GM18505 (cell line): ENCODE results near the gene SLAMF9.

Experiments
- ATAC-seq: cut with Tn5 transposase; IDR thresholded peaks from one replicate; pipeline ENCODE4 v1.9.1; 2021; ENCODE audit not compliant: unreplicated experiment
- POLR2A ChIP-seq: IDR thresholded peaks from 4 replicates; pipeline ENCODE4 v1.6.1; 2011; ENCODE audit warnings: borderline replicate concordance; ENCODE audit not compliant: insufficient read depth, insufficient read length; ENCODE audit errors: extremely low read depth

SLAMF9 gene

DNA sequence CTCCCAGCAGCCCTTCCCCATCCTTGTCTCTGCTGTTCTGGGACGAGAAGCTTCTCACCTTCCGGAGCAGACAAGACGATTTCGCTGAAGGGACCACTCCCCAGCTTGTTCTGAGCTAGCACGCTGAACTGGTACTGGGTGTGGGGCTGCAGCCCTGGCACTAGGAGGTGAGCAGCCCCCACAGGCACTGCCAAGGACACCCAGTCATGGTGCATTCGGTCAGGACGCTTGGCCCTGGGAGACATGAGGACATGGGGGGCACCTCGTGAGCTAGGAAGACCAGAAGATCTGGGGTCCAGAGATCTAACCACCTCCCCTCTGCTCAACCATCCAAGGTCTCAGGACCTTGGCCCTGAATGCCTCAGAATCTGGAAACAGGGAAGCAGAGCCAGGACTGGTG, 23.4 kb downstream of the SLAMF9 start:
- no peak for ATAC-seq
- TF ChIP-seq POLR2A = no peak

DNA sequence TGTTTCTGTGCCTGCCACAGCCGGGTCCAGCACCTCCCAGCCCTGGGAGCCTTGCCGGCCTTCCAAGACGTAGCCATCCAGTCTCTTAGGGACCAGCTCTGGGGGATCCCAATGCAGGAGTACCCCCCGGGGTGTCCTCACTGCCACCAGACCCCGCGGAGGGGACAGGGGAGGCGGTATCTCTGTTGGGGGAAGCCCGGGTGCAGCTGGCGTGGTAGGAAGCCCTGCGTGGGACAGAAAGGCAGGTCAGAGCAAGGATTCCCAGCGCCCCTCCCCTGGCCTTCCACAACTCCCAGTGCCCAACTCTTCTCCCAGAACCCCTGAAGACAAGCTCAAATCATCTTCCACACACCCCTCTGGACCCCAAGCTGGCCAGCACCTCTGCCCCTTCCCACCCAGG, 23.8 kb downstream of the SLAMF9 start:
- no peak for TF ChIP-seq POLR2A
- no peak for ATAC-seq

DNA sequence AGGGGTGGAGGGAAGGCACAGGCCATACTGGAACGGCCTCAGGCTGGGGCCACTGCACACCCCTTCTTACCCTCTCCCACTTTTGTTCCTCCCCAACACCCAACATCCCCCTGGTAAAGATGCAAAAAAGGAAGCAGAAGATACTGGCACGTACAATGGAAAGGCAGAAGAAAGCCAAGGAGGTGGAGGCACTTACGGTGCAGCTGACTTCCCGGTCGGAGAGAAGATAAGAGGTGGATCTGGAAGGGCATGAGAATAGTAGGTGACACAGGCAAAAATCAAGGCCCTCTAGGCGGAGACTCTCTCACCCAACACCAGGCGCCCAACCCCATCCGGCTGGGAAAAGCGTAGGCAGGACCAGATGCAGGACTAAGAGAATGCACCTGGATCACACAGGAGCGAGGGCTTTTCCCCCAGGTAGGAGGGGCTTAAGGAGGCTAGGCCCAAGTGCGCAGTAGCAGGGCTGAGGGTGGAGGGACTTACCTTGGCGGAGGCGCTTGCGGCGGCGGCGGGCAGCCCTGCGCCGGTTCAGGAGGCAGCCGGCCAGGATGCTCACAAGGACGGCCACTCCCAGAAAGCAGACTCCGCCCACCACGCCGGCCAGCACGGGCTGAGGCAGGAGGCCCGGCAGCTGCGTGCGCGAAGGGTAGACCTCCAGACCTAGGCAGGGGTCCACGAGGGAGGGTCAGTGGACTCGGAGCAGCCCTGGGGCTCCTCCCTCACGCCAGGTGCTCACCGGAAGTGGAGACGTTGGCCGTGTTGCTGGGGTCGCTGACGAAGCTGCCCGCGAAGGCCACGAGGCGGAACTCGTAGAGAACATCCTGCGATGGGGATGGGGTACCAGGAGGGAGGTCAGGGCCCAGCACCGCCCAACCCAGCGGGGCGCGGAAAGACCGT, 24.6 kb downstream of the SLAMF9 start:
- TF ChIP-seq POLR2A = no peak
- no peak for ATAC-seq

DNA sequence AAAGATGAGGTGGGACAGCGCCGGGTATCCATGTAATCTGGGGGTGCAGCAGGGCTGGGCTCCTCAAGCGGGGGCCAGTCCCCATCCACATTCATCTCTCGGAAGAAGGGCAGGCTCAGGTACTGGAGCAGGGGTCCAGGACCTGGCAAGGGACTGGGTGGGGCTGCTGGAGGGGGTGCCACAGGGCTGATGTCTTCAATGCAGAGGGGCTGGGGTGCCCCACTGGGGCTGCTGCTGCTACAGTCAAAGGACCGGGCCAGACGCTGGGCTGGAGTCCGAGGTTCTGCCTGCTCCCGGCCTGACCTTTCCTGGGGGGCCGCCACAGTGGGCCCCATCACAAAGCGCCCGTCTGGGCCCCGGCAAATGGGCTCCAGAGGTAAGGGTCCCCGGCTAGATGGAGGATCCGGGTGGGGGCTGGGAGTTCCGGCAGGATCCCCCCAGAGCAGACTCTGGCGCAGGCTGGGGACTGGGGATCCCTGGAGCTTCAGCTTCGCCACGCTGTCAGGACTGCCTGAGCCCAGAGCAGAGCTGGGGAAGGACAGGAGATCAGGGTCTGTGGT, 25.5 kb downstream of the SLAMF9 start:
- TF ChIP-seq POLR2A = no peak
- no peak for ATAC-seq

DNA sequence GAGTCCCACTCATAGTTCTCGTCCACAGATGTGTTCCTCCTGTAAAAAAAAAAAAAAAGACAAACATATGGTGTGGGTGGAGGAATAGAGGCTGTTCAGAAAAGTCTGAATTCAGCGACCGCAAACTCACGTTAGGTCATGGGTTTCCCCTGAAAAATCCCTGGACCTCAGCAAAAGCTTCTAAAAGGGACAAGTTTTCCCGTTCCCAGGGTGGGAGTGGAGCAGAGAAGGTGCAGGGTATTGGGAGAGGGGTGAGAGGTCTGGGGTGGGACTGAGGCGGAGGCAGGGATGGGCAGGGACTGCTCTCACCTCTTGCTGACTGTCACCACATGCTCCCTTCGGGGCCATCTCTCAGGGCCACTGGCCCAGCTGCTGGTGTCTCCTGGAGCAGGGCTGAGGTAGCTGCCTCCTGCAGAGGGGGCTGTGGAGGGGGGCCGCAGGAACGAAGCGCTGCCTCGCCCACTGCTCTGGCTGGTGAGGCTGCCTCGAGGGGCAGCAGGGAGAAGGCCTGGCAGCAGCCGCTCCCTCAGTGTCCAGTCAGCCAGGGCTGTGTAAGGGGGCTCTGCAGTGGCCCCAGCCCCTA, 26.1 kb downstream of the SLAMF9 start:
- no peak for ATAC-seq
- no peak for TF ChIP-seq POLR2A

DNA sequence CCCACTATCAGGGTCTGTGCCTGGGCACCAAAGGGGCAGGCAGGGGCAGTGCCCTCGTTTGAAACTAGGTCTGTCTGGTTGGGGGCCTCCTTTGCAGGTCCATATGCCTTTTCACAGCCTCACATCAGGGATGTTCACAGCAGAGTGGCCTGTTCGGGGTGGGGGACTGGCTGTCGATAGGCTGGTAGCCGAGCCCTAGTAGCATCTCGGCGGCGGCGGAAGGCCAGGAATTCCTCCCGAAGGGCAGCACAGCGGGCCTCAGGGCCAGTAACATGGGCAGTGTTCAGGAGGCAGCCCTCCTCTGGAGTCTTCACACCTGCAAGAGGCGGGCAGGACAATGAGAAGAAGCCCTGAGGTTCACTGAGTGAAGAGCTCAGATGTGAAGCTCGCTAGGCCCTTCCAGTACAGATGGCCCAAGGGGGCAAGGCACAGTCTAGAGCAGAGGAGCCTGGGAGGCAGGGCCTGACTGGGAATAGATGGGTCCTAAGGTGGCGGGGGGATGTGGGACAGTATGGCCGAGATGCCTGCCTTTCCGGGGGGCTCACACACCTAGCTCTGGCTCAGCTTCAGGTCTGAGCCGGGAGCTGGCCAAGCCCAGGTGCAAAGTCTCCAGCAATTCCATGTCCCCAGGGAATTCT, 26.7 kb downstream of the SLAMF9 start:
- no peak for ATAC-seq
- TF ChIP-seq POLR2A = no peak

DNA sequence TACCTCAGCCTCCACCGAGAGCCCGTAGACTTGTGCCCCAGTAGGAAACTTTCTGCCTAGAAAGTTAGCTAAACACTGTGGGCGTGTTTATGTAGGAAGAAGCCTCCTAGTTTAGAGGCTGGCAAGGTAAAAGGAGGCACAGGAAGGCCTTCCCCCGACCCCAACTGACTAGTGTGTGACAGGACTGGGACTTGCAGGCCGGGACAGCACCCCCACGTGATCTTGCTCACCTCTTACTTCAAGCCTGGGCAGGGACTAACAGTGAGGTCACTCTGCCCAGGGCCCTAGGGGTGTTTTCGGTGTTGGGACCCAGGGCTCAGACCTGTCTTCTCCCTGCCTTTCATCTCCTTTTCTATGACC, 28.3 kb downstream of the SLAMF9 start:
- TF ChIP-seq POLR2A = no peak
- peak; percentile 0 for ATAC-seq

DNA sequence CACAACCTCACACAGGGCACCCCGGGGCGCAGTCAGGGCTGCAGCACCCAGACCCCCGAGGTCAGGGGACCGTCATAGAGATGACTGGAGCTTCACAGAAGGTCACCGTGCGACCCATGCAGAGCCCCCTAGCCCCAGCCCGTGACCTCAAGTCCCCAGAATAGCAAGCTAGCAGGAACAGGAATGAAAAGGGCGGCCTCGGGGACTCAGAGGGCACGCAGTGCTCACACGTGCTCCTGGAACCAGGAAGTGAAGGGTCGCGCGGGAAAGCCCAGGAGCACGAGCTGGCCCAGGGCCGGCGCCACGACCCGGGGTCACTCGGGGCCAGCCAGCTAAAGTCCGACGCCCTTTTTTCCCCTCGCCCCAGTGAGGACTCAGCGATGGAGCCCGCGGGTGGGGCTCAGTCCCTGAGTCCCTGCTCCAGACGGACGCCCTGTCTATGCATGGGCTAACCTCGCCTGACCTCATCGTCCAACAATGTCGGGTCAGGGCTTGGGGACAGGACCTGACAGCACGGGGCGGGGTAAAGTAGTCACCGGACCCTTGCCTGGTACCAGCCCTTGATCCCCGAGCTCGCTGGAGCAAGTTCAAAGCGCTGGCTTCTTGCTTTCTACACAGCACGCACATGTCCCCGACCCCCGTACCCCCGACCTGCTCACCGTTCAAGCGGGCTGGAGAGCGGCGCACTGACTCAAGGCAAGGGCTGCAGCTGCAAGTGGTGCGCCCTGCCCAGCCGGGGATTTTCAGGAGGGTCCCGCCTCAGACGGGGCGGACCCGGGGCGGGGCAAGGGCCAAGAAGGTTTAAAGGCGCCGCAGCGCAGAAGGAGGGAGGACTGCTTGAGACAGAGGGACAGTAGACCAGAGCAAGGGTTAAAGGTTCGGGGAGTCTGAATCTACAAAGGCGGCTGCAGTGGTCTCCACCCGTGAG, 29.0 kb downstream of the SLAMF9 start, which contains the start of gene TAGLN2:
TAGLN2 (minus strand) TSS at position 717 of the 928 bp plus-strand sequence. CDS start 4,998 bp downstream, outside the sequence.
- peak; percentile 59 for ATAC-seq
- TF ChIP-seq POLR2A = peak; percentile 97

DNA sequence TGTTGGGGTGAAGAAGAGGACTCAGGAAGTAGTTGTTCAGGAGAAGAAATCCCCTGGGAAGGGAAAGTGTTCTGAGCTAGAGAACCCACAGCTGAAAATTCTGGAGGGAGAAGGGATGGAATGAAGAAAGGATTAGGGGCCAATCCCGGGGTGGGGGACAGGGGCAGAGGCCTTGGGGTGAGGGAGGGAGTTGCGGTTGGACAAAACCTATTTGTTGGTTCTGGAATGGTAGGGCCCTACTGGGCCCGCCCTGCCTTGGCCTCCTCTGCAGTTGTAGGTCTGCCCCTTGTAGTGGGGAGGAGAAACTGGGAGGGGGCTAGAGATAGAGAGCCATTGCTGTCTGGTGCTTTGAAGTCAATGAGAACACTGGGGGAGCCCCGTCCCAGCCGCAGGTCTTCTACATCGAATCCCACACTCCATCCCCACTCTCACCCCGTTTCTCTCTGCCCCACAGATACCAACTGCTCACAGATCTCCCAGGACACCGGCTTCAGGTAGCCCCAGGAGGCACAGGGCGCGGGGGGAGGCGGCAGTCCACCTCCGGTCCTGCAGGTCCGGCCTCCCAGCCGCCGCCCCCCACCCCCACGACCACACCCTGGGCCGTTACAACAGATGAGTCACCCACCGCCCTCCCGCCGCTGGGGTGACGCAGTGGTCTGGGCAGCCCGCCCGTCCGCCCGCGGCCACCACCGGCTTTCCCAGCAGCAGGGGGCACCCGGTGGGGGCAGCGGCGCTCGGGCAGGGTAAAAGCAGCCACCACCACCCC, 29.8 kb downstream of the SLAMF9 start:
- ATAC-seq = peak; percentile 14
- TF ChIP-seq POLR2A = no peak

DNA sequence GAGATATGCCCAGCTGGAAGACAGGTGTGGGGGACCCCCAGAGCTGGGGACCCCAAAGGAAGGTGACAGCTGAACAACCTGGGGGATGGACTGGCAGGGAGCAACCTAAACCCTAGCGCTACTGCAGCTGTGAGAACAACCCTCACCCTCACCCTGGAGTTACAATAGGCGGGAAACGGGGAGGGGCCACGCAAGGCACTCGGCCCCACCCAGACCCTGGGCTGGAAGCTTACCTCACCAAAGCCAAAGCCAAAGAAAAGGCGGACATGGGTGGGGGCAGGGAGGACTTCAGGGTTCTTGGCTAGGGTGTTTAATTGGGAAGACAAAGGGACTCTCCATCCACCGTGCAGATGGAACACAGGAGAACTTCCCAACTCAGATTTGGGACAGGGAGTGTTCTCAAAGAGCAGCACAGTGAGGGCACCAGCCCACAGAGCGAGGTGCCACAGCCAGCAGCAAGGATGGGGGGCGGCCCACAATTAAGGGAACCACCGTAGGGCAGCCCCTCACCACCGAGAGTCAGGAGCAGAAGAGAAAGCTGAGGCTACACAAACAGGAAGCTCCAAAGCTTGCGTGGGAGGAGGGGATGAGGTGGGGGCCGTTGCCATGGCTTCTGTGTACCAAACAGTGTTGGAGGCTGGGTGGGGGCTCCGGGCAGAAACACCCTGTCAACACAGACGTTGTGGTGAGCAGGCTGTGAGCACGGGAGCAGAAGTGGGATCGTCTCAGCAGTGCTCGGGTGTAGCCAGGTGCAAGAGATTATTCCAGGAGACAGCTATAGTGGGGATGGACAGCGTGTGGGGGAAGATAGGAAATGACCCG, 30.6 kb downstream of the SLAMF9 start:
- ATAC-seq = peak; percentile 26
- TF ChIP-seq POLR2A = peak; percentile 59

DNA sequence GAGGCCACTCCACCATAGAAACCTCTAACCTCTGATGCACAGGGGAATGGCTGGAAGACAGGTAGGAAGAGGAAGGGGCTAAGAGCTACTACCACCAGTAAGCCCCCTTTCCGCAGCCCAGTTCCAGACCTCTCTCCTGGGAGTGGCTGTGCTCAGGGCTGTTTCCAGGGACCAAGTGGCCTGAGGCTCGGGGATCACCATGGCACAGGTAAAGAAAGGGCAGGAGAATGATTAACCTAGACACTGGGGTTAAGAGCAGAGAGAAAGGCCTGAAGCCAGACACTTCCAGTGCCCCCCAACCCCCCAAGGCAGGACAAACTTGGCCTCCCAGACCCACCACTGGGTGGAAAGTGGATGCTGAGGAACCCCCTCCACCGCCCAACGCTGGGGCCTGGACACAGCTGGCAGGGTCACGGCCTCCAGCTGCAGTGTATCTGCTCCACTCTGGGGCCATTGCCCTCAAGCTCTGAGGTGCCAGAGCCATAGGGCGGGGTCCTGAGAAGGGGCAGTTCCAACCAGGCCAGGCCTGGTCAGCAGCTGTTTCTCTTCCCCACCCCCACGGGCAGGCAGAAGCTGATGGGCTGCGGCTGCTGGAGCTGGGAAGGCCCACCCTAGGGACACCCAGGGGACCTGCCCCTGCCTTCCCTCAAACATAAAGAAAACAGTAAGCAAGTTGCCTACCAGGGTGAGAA, 31.4 kb downstream of the SLAMF9 start:
- ATAC-seq = no peak

More for the DNA sequence above, 31.4 kb downstream of the SLAMF9 start:
- no peak for TF ChIP-seq POLR2A
